HEK293 (cell line): ENCODE results near the gene FGD3.

Experiments used
- CTCF ChIA-PET: fragments of 350-600 bp; formaldehyde crosslinking; extraction: SDS; loops from one replicate; lab custom pipeline; 2021; ENCODE audit warnings: antibody characterized with exemption; lab: Yijun Ruan, JAX
- POLR2A ChIA-PET: fragments of 300-600 bp; formaldehyde crosslinking; extraction: SDS; loops from one replicate; lab custom pipeline; 2020; ENCODE audit warnings: antibody characterized with exemption, inconsistent platforms; lab: Yijun Ruan, JAX
- H3K27ac ChIP-seq: fragments of 200-500 bp; sonication (Bioruptor generic); 2 replicates; pipeline ENCODE4 v1.5.1; 2014; ENCODE audit warnings: low read depth, low read length, control low read depth, inconsistent platforms; ENCODE audit errors: extremely low read depth
- H3K36me3 ChIP-seq, 2 experiments: fragments of 200-500 bp in 1 of 2; sonication (Bioruptor generic) in 1 of 2; 1 replicate in 1 of 2; 2 replicates in 1 of 2; pipeline ENCODE4 v1.5.1; 2014 to 2017; ENCODE audit warnings: inconsistent platforms in 2 of 2, low read length in 2 of 2; ENCODE audit not compliant: control insufficient read depth in 2 of 2, insufficient read depth in 1 of 2
- H3K4me1 ChIP-seq: fragments of 200-500 bp; sonication (Bioruptor generic); 2 replicates; pipeline ENCODE4 v1.5.1; 2014; ENCODE audit warnings: mild to moderate bottlenecking, low read length, inconsistent platforms; ENCODE audit not compliant: control insufficient read depth, insufficient read depth
- H3K4me3 ChIP-seq: 2 replicates; pipeline ENCODE4 v1.5.1; 2011; ENCODE audit warnings: low read depth, mild to moderate bottlenecking, control low read depth, low read length, moderate library complexity
- H3K9me3 ChIP-seq: fragments of 200-500 bp; sonication (Bioruptor generic); 2 replicates; pipeline ENCODE4 v1.5.1; 2014; ENCODE audit warnings: low read depth, low read length, inconsistent platforms; ENCODE audit not compliant: control insufficient read depth, insufficient read depth
- BCL11A ChIP-seq: fragments of 450-650 bp; formaldehyde crosslinking; IDR thresholded peaks from 2 replicates; pipeline ENCODE4 v1.5.1; 2016; ENCODE audit warnings: low read depth, missing biosample characterization, missing genetic modification characterization
- KLF10 ChIP-seq: fragments of 450-650 bp; IDR thresholded peaks from 2 replicates; pipeline ENCODE4 v1.5.1; 2018; ENCODE audit warnings: missing biosample characterization, mild to moderate bottlenecking, missing genetic modification characterization
- PATZ1 ChIP-seq: fragments of 450-650 bp; formaldehyde crosslinking; IDR thresholded peaks from 2 replicates; pipeline ENCODE4 v1.5.1; 2016; ENCODE audit warnings: missing biosample characterization, missing genetic modification characterization
- SP2 ChIP-seq: fragments of 450-650 bp; formaldehyde crosslinking; IDR thresholded peaks from 2 replicates; pipeline ENCODE4 v1.5.1; 2016; ENCODE audit warnings: missing biosample characterization, missing genetic modification characterization
- ZBTB44 ChIP-seq: fragments of 450-650 bp; IDR thresholded peaks from 2 replicates; pipeline ENCODE4 v1.5.1; 2018; ENCODE audit warnings: missing biosample characterization, mild to moderate bottlenecking, missing genetic modification characterization
- ZEB2 ChIP-seq: fragments of 450-650 bp; formaldehyde crosslinking; IDR thresholded peaks from 2 replicates; pipeline ENCODE4 v1.5.1; 2016; ENCODE audit warnings: missing biosample characterization, missing genetic modification characterization
- ZFHX2 ChIP-seq: fragments of 450-650 bp; formaldehyde crosslinking; conservative IDR thresholded peaks from 2 replicates; pipeline ENCODE4 v1.5.1; 2016; ENCODE audit warnings: missing biosample characterization, missing genetic modification characterization
- ZNF132 ChIP-seq: fragments of 450-650 bp; formaldehyde crosslinking; IDR thresholded peaks from 2 replicates; pipeline ENCODE4 v1.5.1; 2017; ENCODE audit warnings: missing biosample characterization, missing genetic modification characterization, borderline replicate concordance
- ZNF26 ChIP-seq: fragments of 450-650 bp; formaldehyde crosslinking; IDR thresholded peaks from 2 replicates; pipeline ENCODE4 v1.5.1; 2016; ENCODE audit warnings: missing biosample characterization, missing genetic modification characterization
- ZNF335 ChIP-seq: fragments of 450-650 bp; formaldehyde crosslinking; conservative IDR thresholded peaks from 2 replicates; pipeline ENCODE4 v1.5.1; 2016; ENCODE audit warnings: missing biosample characterization, missing genetic modification characterization
- ZNF37A ChIP-seq: fragments of 450-650 bp; IDR thresholded peaks from 2 replicates; pipeline ENCODE4 v1.5.1; 2018; ENCODE audit warnings: missing biosample characterization, missing genetic modification characterization
- ZNF398 ChIP-seq: fragments of 450-650 bp; formaldehyde crosslinking; IDR thresholded peaks from 2 replicates; pipeline ENCODE4 v1.5.1; 2017; ENCODE audit warnings: missing biosample characterization, missing genetic modification characterization
- ZNF449 ChIP-seq: fragments of 450-650 bp; formaldehyde crosslinking; IDR thresholded peaks from 2 replicates; pipeline ENCODE4 v1.5.1; 2017; ENCODE audit warnings: missing biosample characterization, mild to moderate bottlenecking, missing genetic modification characterization, moderate library complexity
- ZNF529 ChIP-seq: fragments of 450-650 bp; formaldehyde crosslinking; IDR thresholded peaks from 2 replicates; pipeline ENCODE4 v1.5.1; 2017; ENCODE audit warnings: missing genetic modification characterization, missing biosample characterization; ENCODE audit not compliant: insufficient replicate concordance
- ZNF530 ChIP-seq: fragments of 450-650 bp; formaldehyde crosslinking; IDR thresholded peaks from 2 replicates; pipeline ENCODE4 v1.5.1; 2016; ENCODE audit warnings: low read depth, missing biosample characterization, missing genetic modification characterization
- ZNF555 ChIP-seq: fragments of 450-650 bp; formaldehyde crosslinking; conservative IDR thresholded peaks from 2 replicates; pipeline ENCODE4 v1.5.1; 2017; ENCODE audit warnings: missing biosample characterization, mild to moderate bottlenecking, missing genetic modification characterization, inconsistent platforms
- ZNF561 ChIP-seq: fragments of 450-650 bp; IDR thresholded peaks from 2 replicates; pipeline ENCODE4 v1.5.1; 2018; ENCODE audit warnings: missing biosample characterization, missing genetic modification characterization, borderline replicate concordance
- ZNF623 ChIP-seq: fragments of 450-650 bp; formaldehyde crosslinking; IDR thresholded peaks from 2 replicates; pipeline ENCODE4 v1.5.1; 2016; ENCODE audit warnings: missing biosample characterization, missing genetic modification characterization
- ZNF624 ChIP-seq: fragments of 450-650 bp; formaldehyde crosslinking; IDR thresholded peaks from 2 replicates; pipeline ENCODE4 v1.5.1; 2017; ENCODE audit warnings: missing biosample characterization, missing genetic modification characterization
- ZNF639 ChIP-seq: fragments of 450-650 bp; formaldehyde crosslinking; IDR thresholded peaks from 2 replicates; pipeline ENCODE4 v1.5.1; 2016; ENCODE audit warnings: missing biosample characterization, missing genetic modification characterization
- ZNF692 ChIP-seq: fragments of 450-650 bp; formaldehyde crosslinking; IDR thresholded peaks from 2 replicates; pipeline ENCODE4 v1.5.1; 2016; ENCODE audit warnings: missing biosample characterization, missing genetic modification characterization
- ZNF768 ChIP-seq: fragments of 450-650 bp; formaldehyde crosslinking; IDR thresholded peaks from 2 replicates; pipeline ENCODE4 v1.5.1; 2018; ENCODE audit warnings: missing biosample characterization, mild to moderate bottlenecking, missing genetic modification characterization

FGD3 gene

GRCh38 chr9:92920437-92920836 lies 26.9 kb upstream of the FGD3 start:
- no peaks in the 10 kb centered on the region for H3K36me3 ChIP-seq
- CTCF ChIA-PET: interaction anchor here (0.6 to 1.5 kb wide), 3 partner anchors 16 to 396 kb away, joined by 3 read pairs; no protein-coding TSS in a partner anchor
- no peak for TF ChIP-seq PATZ1 (tag by site-specific recombination)
- TF ChIP-seq ZNF530 (tag by site-specific recombination): no peak
- no peak for TF ChIP-seq ZNF561 (tag by site-specific recombination)
- no peak for TF ChIP-seq BCL11A (tag by site-specific recombination)
- TF ChIP-seq ZFHX2 (tag by site-specific recombination): no peak
- no peak for TF ChIP-seq ZNF335 (tag by site-specific recombination)
- TF ChIP-seq ZNF529: no peak
- no peak for TF ChIP-seq ZNF449
- TF ChIP-seq ZNF132 (tag by site-specific recombination): no peak
- TF ChIP-seq ZEB2: no peak
- no peak for TF ChIP-seq ZNF623 (tag by site-specific recombination)
- no peak for TF ChIP-seq ZNF639 (tag by site-specific recombination)
- no peak for TF ChIP-seq ZNF37A (tag by site-specific recombination)
- TF ChIP-seq ZNF26: no peak
- no peak for TF ChIP-seq ZNF692
- TF ChIP-seq, all 188 proteins: peak for 0
- POLR2A ChIA-PET: no interaction called here
- Histone ChIP-seq H3K27ac (no peak overlapping the region), H3K4me3 (no peak overlapping the region), H3K4me1 (no peaks in the 10 kb centered on the region), H3K9me3 (no peaks in the 10 kb centered on the region)

- Histone ChIP-seq H3K27ac (no peak overlapping the region), H3K9me3 (no peaks in the 10 kb centered on the region), H3K36me3 (no peaks in the 10 kb centered on the region), H3K4me1 (no peaks in the 10 kb centered on the region), H3K4me3 (no peak overlapping the region)
- CTCF ChIA-PET: interaction anchor here (0.7 kb wide), 1 partner anchor 14 kb away, joined by 5 read pairs; no protein-coding TSS in a partner anchor
- POLR2A ChIA-PET: interaction anchor here (0.6 kb wide), 1 partner anchor 59 kb away, joined by 3 read pairs; no protein-coding TSS in a partner anchor
- TF ChIP-seq ZNF555 (no peak), ZNF624 (no peak), KLF10 (tag by site-specific recombination) (no peak), ZNF768 (no peak), ZNF398 (no peak), ZNF692 (no peak), ZBTB44 (no peak), SP2 (tag by site-specific recombination) (no peak)
These were observed 15.7 kb upstream of the FGD3 start for GRCh38 chr9:92931606-92932005.
